Psoas muscle (tissue), 8 donors: ENCODE measurements around the gene TBATA. TPM values are rescaled to one million over a fixed set of nuclear protein-coding genes. Genes with fewer than 3 reads are reported as not detected.

Experiments
- ATAC-seq, 4 donors: fragments of 200-7000 bp; cut with Tn5 transposase; one replicate each; pipeline ENCODE4 v1.9.1; 2020; ENCODE audit warnings: moderate library complexity in 3 of 4, mild to moderate bottlenecking in 2 of 4
- DNase-seq, 2 donors: peaks; one replicate each; pipeline ENCODE4 v3.0.0-alpha.2; 2020
- H3K27ac ChIP-seq: fragments of 200-600 bp; one replicate; pipeline ENCODE4 v1.8.0; 2022
- H3K27me3 ChIP-seq, 3 donors: fragments of 200-600 bp in 1 of 3; one replicate each; pipeline versions ENCODE4 v1.6.1 to v1.8.0; 2013 to 2022; ENCODE audit warnings: low read length in 2 of 3, mild to moderate bottlenecking in 2 of 3, moderate library complexity in 1 of 3; ENCODE audit not compliant: insufficient read depth in 3 of 3
- H3K36me3 ChIP-seq, 2 donors: fragments of 200-600 bp in 1 of 2; one replicate each; pipeline versions ENCODE4 v1.6.1 to v1.8.0; 2013 to 2022; ENCODE audit warnings: low read depth in 1 of 2, mild to moderate bottlenecking in 1 of 2, moderate library complexity in 1 of 2; ENCODE audit not compliant: insufficient read depth in 1 of 2
- H3K4me1 ChIP-seq: fragments of 200-600 bp; one replicate; pipeline ENCODE4 v1.8.0; 2022
- H3K4me3 ChIP-seq: fragments of 200-600 bp; one replicate; pipeline ENCODE4 v1.8.0; 2022; ENCODE audit warnings: mild to moderate bottlenecking
- H3K9me3 ChIP-seq: fragments of 200-600 bp; one replicate; pipeline ENCODE4 v1.8.0; 2022
- WGBS, 3 donors: extraction: QIAGEN DNeasy Blood & Tissue Kit; methylation state at CpG; one replicate each; pipeline versions ENCODE4 v1.1.6 to v1.1.7; 2013; 5-methylcytosine and 5-hydroxymethylcytosine counted together
- intact Hi-C, 2 donors: fragments of 100-400 bp; cut with DNase I; formaldehyde crosslinking; loops; one replicate each; pipeline versions ENCODE4 v1.11.0 to v1.14.2; 2022
- long read RNA-seq, 2 donors: library from polyadenylated mRNA; unstranded; transcript quantifications; one replicate each; pipeline ENCODE4 v2.0.0, GENCODE V29; 2021
- polyA plus RNA-seq, 3 donors: library from polyadenylated mRNA; stranded (reverse); fragments of 200-250 nt; gene quantifications; one replicate each; pipeline ENCODE4 v1.2.3, GENCODE V29; 2013
- total RNA-seq, 4 donors: library from RNA; stranded (reverse); fragmentation: NEBNext Ultra II Directional in 2 of 4; extraction: Animal tissue kit (Norgen Biotek cat#: 25700) in 2 of 4; gene quantifications; one replicate each; pipeline versions ENCODE4 v1.2.1 to v1.2.4, GENCODE V29; 2021 to 2023
- TF ChIP-seq, protein P1 (sequence below): fragments of 200-600 bp; IDR thresholded peaks from one replicate; pipeline ENCODE4 v1.8.0; 2022; ENCODE audit warnings: antibody characterized with exemption
- donor health status: healthy with polysubstance abuse.
- donor health status: DM: no; HTN: no; CAD: no; lungs with moderate emphysema.
- donor health status: Bipolar disorder and iron deficiency.
- donor health status: healthy.
- donor health status: DM: yes; HTN: yes; CAD: no.
- donor health status: DM: no; HTN: no; CAD: no.
- donor health status: DM: no; HTN: no; CAD: no.
- donor health status: DM: yes; HTN: yes; CAD: no.

The TBATA gene, protein sequence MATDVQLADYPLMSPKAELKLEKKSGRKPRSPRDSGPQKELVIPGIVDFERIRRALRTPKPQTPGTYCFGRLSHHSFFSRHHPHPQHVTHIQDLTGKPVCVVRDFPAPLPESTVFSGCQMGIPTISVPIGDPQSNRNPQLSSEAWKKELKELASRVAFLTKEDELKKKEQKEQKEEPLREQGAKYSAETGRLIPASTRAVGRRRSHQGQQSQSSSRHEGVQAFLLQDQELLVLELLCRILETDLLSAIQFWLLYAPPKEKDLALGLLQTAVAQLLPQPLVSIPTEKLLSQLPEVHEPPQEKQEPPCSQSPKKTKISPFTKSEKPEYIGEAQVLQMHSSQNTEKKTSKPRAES
- total RNA-seq (not detected), polyA plus RNA-seq (not detected)
- long read RNA-seq, donor 1 = 0 reads
- long read RNA-seq, donor 2 = 0 reads

DNA sequence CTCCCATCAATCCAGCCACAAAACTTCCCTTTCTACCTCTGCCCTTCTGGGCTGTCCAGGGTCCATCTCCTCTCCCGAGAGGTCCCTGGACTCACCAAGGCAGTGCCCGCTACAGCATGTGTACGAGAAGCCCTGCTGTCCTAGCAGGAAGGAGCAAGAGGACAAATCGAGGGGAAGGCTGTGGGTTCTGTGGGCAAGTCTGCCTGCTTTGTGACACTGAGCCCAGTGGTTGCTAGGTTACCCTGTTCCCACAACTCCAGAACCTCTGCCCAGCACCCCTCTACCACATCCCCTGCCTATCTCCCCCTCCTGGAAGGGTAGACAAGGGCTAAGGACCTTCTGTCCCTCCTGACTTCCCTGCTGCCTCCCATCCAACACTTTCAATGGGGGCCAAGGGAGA lies at the start of gene TBATA:
Gene TBATA, minus strand, starts transcription at position 188 of the 400 bp plus-strand sequence. CDS start 1,998 bp downstream, outside the sequence.
- ATAC-seq = no peak
- WGBS, 3 donors = 80 to 86% (median 84%) methylated on average over 4 of the region's 4 CpGs
- no peaks in the 10 kb centered on the region for H3K27me3 ChIP-seq
- H3K36me3 ChIP-seq = no peaks in the 10 kb centered on the region
- TF ChIP-seq, protein P1, sequence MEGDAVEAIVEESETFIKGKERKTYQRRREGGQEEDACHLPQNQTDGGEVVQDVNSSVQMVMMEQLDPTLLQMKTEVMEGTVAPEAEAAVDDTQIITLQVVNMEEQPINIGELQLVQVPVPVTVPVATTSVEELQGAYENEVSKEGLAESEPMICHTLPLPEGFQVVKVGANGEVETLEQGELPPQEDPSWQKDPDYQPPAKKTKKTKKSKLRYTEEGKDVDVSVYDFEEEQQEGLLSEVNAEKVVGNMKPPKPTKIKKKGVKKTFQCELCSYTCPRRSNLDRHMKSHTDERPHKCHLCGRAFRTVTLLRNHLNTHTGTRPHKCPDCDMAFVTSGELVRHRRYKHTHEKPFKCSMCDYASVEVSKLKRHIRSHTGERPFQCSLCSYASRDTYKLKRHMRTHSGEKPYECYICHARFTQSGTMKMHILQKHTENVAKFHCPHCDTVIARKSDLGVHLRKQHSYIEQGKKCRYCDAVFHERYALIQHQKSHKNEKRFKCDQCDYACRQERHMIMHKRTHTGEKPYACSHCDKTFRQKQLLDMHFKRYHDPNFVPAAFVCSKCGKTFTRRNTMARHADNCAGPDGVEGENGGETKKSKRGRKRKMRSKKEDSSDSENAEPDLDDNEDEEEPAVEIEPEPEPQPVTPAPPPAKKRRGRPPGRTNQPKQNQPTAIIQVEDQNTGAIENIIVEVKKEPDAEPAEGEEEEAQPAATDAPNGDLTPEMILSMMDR = no peak
- no peak for DNase-seq
- intact Hi-C loops = no loop called here
- no peak within 1 kb of the TSS for H3K4me3 ChIP-seq
- no peak within 1 kb of the TSS for H3K27ac ChIP-seq
- H3K9me3 ChIP-seq = peaks cover 11% of the 10 kb centered on the region
- no peaks in the 10 kb centered on the region for H3K4me1 ChIP-seq

DNA sequence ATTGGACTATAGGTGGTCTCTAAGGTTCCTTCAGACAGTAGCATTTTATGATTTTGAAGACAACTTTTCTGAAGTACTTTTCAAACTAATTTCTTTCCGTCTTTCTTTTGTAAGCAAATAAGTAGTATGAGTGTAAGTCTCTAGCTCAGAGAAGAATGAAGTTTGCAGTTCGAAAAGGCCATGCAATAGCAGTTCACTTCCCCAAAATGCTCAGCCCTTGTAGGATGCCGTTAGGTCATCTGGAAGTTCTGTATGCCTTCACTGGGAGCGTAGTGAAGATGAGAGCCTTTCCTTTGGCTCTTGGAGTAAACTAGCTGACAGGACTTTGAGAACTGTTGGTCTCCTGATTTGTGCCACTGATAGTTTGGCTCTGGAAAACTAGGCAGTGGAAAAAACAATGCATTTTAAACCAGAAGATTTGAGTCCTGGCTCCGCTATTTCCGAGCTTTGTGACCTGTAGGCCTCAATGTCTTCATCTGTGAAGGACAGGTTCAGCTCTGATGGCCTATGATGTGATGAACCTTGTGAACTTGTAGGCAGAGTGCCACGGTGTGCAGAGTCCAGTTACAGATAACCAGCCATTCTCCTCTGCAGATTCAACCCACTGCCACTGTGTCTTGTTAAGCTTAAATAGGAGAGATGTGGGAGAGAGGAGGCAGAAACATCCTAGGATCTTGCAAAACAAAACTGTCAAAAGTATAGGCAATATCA lies 49.4 kb upstream of the TBATA start:
- Histone ChIP-seq H3K27ac (no peak overlapping the region), H3K4me3 (no peak overlapping the region), H3K9me3 (no peaks in the 10 kb centered on the region), H3K27me3 (no peaks in the 10 kb centered on the region), H3K36me3 (no peaks in the 10 kb centered on the region), H3K4me1 (peaks cover 38% of the 10 kb centered on the region)
- 82 to 96% (median 90%) methylated on average over 7 of the region's 7 CpGs for WGBS, 3 donors
- ATAC-seq (no peak), DNase-seq (no peak)
- TF ChIP-seq, protein P1 = no peak
- intact Hi-C loops = no loop called here

DNA sequence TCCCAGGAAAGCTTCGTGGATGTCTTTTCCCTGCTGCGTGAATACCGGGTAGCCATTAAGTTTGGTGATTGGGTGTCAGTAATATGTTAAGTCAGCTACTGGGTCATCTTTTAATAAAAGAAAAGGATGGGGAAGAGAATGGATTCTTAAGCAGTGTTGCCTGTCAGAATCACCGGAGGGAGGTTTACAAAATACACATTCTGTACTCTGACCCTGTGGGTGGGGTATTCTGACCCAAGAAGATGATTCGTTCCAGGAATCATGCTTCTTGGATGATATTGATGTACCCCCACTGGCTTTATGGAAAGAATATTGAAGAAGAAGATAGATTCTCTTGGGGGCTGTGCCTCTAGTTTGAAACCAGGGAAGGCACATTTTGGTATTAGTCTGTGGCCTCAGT lies 48.8 kb upstream of the TBATA start:
- no peak for DNase-seq
- no peaks in the 10 kb centered on the region for H3K36me3 ChIP-seq
- no peaks in the 10 kb centered on the region for H3K9me3 ChIP-seq
- no peaks in the 10 kb centered on the region for H3K27me3 ChIP-seq
- no peak for ATAC-seq
- intact Hi-C loops = no loop called here
- H3K27ac ChIP-seq = no peak overlapping the region
- 92 to 98% (median 93%) methylated on average over 5 of the region's 5 CpGs for WGBS, 3 donors
- no peak overlapping the region for H3K4me3 ChIP-seq
- TF ChIP-seq, protein P1 = no peak
- peaks cover 42% of the 10 kb centered on the region for H3K4me1 ChIP-seq

DNA sequence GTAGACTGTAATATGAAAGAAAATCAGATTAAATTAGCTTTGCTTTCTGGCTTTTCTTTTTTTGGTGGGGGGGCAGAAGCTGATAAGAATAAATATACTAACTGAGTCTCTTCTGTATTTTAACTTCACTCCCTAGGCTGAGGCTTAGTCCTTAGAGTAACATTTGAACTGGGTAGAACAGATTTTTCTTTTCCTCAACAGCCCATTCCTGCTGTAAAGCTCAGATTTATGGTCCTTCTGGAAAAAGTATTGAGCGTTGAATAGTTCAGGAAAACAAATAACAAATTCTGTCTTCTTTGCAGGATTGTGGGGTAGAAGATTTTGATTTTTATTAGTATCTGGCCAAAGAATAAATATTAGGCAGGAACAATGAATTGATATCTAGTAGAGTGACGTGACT lies 48.4 kb upstream of the TBATA start:
- Histone ChIP-seq H3K4me3 (no peak overlapping the region), H3K36me3 (no peaks in the 10 kb centered on the region), H3K9me3 (no peaks in the 10 kb centered on the region), H3K27me3 (no peaks in the 10 kb centered on the region), H3K27ac (no peak overlapping the region), H3K4me1 (peaks cover 46% of the 10 kb centered on the region)
- 72 to 100% (median 95%) methylated on average over 2 of the region's 2 CpGs for WGBS, 3 donors
- no peak for DNase-seq
- TF ChIP-seq, protein P1 = no peak
- ATAC-seq = no peak
- intact Hi-C loops = no loop called here
